ENCODE measurements around the gene WDR86. TPM values are rescaled to one million over a fixed set of nuclear protein-coding genes. Genes with fewer than 3 reads are reported as not detected.

WDR86 gene
- total RNA-seq, 1 experiment from 2014 or later, result 8.1 TPM

DNA sequence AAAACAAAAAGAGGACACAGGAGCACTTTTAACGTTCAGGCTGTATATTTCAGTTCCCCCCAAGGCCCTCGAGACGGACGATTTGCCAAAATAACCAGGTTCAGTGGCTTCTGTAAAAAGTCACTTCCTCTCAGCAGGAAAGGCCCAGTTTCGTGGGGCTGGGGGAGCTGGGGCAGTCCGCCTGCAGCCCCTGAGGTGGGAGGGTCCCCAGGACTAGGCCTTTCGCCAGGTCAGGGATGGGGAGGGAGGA is 28.8 kb downstream of the WDR86 start:
- Histone ChIP-seq H3K4me1 (ENCODE audit: insufficient read depth, low read length) (no peaks in the 10 kb centered on the region), H2AFZ (ENCODE audit: low read length) (peak overlapping the region; percentile 66), H2BK15ac (ENCODE audit: low read depth, low read length) (no peak overlapping the region), H3K18ac (ENCODE audit: insufficient read length, low read depth, low read length) (peak overlapping the region; percentile 20), H3K9me3 (ENCODE audit: control insufficient read depth, low read depth, low read length) (no peaks in the 10 kb centered on the region), H3K14ac (ENCODE audit: insufficient read depth, low read length) (no peak overlapping the region), H3K56ac (ENCODE audit: insufficient read length, low read depth, low read length) (no peak overlapping the region), H3K4ac (ENCODE audit: low read depth, low read length) (no peak overlapping the region), H2AK5ac (ENCODE audit: insufficient read length, low read length) (no peak overlapping the region), H4K91ac (ENCODE audit: insufficient read length, low read depth, low read length) (no peak overlapping the region), H3K23me2 (ENCODE audit: insufficient read length, low read depth, low read length, poor library complexity, severe bottlenecking) (peaks cover 15% of the 10 kb centered on the region), H3K23ac (ENCODE audit: insufficient read length, low read depth, low read length) (no peak overlapping the region), H2BK120ac (ENCODE audit: low read depth, low read length, poor library complexity, severe bottlenecking) (no peak overlapping the region), H4K20me1 (ENCODE audit: control insufficient read depth, insufficient read depth, insufficient read length) (peaks cover 4% of the 10 kb centered on the region), H2BK5ac (ENCODE audit: insufficient read length, low read length) (no peak overlapping the region), H3K27me3 (ENCODE audit: insufficient read depth, low read length) (peaks cover 8% of the 10 kb centered on the region; the same call in 1 of the 2 replicates), H3K9ac (ENCODE audit: extremely low read depth, insufficient read length, low read length) (no peak overlapping the region), H4K5ac (ENCODE audit: insufficient read length, low read depth, low read length) (no peak overlapping the region), H3K79me2 (ENCODE audit: insufficient read depth, low read length) (no peaks in the 10 kb centered on the region), H3K27ac (ENCODE audit: insufficient read length, low read depth, low read length) (no peak overlapping the region), H2BK20ac (ENCODE audit: low read depth, low read length, poor library complexity, severe bottlenecking) (no peak overlapping the region), H3T11ph (ENCODE audit: low read length) (no peak overlapping the region), H3K4me2 (ENCODE audit: insufficient read depth, insufficient read length, low read length) (peak overlapping the region; percentile 67), H3K79me1 (ENCODE audit: insufficient read depth, low read depth, low read length, poor library complexity, severe bottlenecking) (no peaks in the 10 kb centered on the region), H4K8ac (replicated peaks; ENCODE audit: insufficient read length, low read depth, low read length) (no peak overlapping the region), H2BK12ac (ENCODE audit: insufficient read length, low read depth, low read length) (no peak overlapping the region)
- no CpG with 5 or more reads among the region's 7 CpGs for WGBS (ENCODE audit: extremely low coverage, insufficient read length, low lambda C conversion rate)
- Mint-ChIP-seq H3K4me3 (peak overlapping the region; percentile 46 to 72), H3K27me3 (ENCODE audit: low read depth) (peaks cover 34% of the 10 kb centered on the region), H3K9me3 (no peaks in the 10 kb centered on the region), H3K27ac (peak overlapping the region in 1 of 3 experiments; percentile 28; a peak in 1 of 7 replicates), H3K36me3 (ENCODE audit: insufficient read depth in 1 of 3, low read depth in 3 of 3) (peaks cover 8 to 34% (median 32%) of the 10 kb centered on the region in 3 experiments), H3K4me1 (peaks cover 17 to 18% of the 10 kb centered on the region in 2 experiments)
- TF ChIP-seq, protein P1, sequence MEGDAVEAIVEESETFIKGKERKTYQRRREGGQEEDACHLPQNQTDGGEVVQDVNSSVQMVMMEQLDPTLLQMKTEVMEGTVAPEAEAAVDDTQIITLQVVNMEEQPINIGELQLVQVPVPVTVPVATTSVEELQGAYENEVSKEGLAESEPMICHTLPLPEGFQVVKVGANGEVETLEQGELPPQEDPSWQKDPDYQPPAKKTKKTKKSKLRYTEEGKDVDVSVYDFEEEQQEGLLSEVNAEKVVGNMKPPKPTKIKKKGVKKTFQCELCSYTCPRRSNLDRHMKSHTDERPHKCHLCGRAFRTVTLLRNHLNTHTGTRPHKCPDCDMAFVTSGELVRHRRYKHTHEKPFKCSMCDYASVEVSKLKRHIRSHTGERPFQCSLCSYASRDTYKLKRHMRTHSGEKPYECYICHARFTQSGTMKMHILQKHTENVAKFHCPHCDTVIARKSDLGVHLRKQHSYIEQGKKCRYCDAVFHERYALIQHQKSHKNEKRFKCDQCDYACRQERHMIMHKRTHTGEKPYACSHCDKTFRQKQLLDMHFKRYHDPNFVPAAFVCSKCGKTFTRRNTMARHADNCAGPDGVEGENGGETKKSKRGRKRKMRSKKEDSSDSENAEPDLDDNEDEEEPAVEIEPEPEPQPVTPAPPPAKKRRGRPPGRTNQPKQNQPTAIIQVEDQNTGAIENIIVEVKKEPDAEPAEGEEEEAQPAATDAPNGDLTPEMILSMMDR (conservative IDR thresholded peaks at IDR 0.05), result no peak
- no peak for DNase-seq
